GDM1 (cell line): ENCODE measurements around the gene ISY1.

Source experiments
- DNase-seq: peaks from one replicate; lab custom pipeline; 2025; lab: John Stamatoyannopoulos, UW

Gene ISY1

GRCh38 chr3:129087138-129087702 is 73.6 kb downstream of the ISY1 start:
- DNase-seq = no peak

- DNase-seq = no peak
These were observed 75.0 kb downstream of the ISY1 start for GRCh38 chr3:129085818-129086217.

- DNase-seq = no peak
These were observed 75.6 kb downstream of the ISY1 start for GRCh38 chr3:129085165-129085715.

- no peak for DNase-seq
These were observed 76.4 kb downstream of the ISY1 start for GRCh38 chr3:129084501-129084900.

GRCh38 chr3:129082026-129082425 is 78.8 kb downstream of the ISY1 start:
- DNase-seq = no peak

GRCh38 chr3:129081503-129081902 is 79.4 kb downstream of the ISY1 start:
- DNase-seq = no peak

GRCh38 chr3:129078510-129078909 is 82.4 kb downstream of the ISY1 start:
- DNase-seq = no peak
